Measurements from ENCODE around the gene GRIK2.
"Not testable (repeated sequence)": the region's sequence is repeated elsewhere in the genome, so short reads cannot be mapped to it uniquely, and the experiment has no call there.

GRIK2 gene

DNA sequence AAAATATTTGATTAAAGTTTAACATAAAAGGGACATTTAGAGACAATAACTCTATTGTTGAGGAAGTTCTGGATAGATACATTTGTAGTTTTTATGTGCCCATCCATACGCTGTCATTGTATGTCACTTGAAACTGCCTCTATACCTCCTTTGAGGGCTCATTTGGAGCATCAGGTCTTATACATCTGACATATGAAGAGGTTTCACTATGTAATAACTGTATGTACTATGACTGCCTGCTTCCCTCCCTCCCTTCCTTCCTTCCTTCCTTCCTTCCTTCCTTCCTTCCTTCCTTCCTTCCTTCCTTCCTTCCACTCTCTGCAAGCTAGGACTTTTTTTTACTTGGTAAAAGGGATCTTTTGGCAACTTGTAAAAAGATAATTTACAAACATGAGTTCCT, 657.5 kb downstream of the GRIK2 start:
- in situ Hi-C loops (cut with HindIII; ENCODE audit: low pct_unique_long_range_greater_than_20kb, low sequenced_read_pairs): no loop called here
- DNase-seq (ENCODE audit: low read depth in 1 of 2, low spot score in 1 of 2): no peak

DNA sequence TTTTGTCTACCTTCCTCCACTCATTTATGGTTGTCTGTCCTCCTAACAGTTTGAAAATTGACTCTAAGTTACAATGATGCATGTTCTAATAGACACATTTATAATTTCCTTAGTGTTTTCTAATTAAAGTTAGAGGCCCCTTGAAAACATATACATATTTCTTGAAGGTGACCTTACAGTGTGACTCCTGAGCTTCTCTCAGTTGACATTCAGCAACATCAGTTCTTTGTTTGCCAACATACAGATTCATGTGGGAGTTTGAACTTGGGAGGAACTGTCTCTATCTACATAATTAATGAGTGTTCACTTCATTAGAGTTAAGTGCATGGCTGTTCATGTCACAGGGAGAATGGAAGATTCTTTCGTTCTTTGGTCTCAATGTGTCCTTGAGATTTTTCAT, 658.2 kb downstream of the GRIK2 start:
- in situ Hi-C loops (cut with HindIII; ENCODE audit: low pct_unique_long_range_greater_than_20kb, low sequenced_read_pairs): no loop called here
- no peak for DNase-seq (ENCODE audit: low read depth in 1 of 2, low spot score in 1 of 2)
- TF ChIP-seq JUND (IDR thresholded peaks at IDR 0.05; ENCODE audit: low read depth): no peak

More for the DNA sequence above, 657.5 kb downstream of the GRIK2 start:
- TF ChIP-seq JUND (IDR thresholded peaks at IDR 0.05; ENCODE audit: low read depth): no peak

DNA sequence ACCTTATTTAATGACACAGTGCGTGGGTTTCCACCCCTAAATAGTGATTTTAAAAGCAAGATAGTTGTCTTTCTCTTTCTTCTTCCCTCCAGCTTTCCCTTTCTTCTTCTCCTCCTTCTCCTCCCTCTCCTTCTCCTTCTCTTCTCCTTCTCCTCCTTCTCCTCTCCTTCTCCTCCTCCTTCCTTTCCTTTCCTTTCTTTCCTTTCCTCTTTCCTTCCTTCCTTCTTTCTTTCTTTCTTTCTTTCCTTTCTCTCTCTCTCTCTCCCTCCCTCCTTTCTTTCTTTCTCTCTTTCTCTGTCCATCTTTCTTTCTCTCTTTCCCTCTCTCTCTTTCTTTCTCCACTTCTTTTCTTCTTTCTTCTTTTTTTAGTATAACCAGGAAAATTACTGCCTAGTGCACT, 670.6 kb downstream of the GRIK2 start:
- no peak for DNase-seq (ENCODE audit: low read depth in 1 of 2, low spot score in 1 of 2)
- in situ Hi-C loops (cut with HindIII; ENCODE audit: low pct_unique_long_range_greater_than_20kb, low sequenced_read_pairs): no loop called here
- TF ChIP-seq JUND (IDR thresholded peaks at IDR 0.05; ENCODE audit: low read depth): no peak

DNA sequence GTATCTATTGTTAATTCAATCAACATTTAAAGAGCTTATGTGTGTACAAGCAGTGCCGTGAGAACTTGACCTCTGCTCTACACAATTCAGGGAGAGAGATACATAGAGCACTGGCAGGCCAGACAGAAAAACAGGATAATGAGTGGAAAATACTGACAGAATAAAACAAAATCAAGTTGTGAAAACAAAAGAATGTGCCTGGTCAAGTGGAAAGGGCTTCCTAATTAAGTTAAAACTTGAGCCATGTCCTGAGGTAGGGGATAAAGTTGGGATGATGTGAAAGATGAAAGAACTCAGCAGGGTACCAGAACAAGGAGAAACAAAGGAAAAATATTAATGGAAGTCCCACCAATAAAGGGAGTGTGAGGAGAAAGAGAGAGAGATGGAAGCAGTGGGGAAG, 672.8 kb downstream of the GRIK2 start:
- no peak for DNase-seq (ENCODE audit: low read depth in 1 of 2, low spot score in 1 of 2)
- in situ Hi-C loops (cut with HindIII; ENCODE audit: low pct_unique_long_range_greater_than_20kb, low sequenced_read_pairs): no loop called here
- no peak for TF ChIP-seq JUND (IDR thresholded peaks at IDR 0.05; ENCODE audit: low read depth)

DNA sequence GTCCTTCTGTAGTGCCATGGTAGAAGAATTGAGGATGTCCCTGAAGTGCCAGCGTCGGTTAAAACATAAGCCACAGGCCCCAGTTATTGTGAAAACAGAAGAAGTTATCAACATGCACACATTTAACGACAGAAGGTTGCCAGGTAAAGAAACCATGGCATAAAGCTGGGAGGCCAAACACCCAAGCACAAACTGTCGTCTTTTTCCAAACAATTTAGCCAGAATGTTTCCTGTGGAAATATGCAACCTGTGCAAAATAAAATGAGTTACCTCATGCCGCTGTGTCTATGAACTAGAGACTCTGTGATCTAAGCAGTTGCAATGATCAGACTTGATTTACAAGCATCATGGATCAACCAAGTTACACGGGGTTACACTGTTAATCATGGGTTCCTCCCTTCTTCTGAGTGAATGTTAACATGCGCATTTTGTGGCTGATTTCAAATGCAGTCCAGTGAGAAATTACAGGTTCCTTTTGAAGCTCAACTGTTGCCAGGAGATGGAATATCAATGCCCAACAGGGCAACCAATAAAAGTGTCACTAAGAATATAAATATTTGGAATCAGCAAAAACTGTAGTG, 674.9 kb downstream of the GRIK2 start:
- no peak for TF ChIP-seq JUND (IDR thresholded peaks at IDR 0.05; ENCODE audit: low read depth)
- DNase-seq (ENCODE audit: low read depth in 1 of 2, low spot score in 1 of 2): no peak
- in situ Hi-C loops (cut with HindIII; ENCODE audit: low pct_unique_long_range_greater_than_20kb, low sequenced_read_pairs): no loop called here

DNA sequence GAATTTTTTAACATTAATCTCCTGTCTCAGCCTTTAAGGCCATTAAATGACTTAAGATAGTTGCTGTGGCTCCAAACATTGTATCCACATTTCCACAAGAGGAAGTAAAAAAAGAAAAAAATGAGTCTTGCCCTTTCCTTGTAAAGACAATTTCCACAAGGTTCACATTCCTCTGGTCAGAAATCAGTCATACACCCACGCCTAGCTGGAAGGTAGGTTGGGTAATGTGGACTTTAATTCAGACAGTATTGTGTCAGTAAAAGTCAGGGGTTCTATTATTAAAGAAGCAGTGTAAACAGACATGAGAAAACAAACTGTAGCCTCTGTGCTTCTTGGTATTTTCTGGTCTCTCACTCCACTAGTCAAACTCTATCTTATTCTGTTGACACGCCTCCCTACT, 682.0 kb downstream of the GRIK2 start:
- TF ChIP-seq JUND (IDR thresholded peaks at IDR 0.05; ENCODE audit: low read depth): no peak
- no peak for DNase-seq (ENCODE audit: low read depth in 1 of 2, low spot score in 1 of 2)
- in situ Hi-C loops (cut with HindIII; ENCODE audit: low pct_unique_long_range_greater_than_20kb, low sequenced_read_pairs): no loop called here

DNA sequence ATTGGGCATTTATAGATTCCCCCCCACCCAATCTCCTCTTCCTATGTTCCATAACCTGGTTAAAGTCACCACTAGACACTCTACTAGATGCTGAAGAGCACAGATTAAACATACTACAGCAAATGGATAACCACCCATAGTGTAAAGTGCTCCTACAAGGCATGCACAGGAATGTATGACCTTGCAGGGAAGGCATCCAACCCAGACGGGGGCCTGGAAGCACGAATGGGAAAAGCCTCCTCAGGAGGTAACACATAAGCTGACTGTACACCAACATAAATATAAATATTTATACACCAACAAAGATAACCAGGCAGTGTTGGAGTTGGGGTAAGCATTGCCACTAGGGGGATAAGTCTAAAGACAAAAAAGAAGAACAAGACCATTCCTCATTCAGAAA, 691.7 kb downstream of the GRIK2 start:
- no peak for TF ChIP-seq JUND (IDR thresholded peaks at IDR 0.05; ENCODE audit: low read depth)
- no peak for DNase-seq (ENCODE audit: low read depth in 1 of 2, low spot score in 1 of 2)
- in situ Hi-C loops (cut with HindIII; ENCODE audit: low pct_unique_long_range_greater_than_20kb, low sequenced_read_pairs): no loop called here

DNA sequence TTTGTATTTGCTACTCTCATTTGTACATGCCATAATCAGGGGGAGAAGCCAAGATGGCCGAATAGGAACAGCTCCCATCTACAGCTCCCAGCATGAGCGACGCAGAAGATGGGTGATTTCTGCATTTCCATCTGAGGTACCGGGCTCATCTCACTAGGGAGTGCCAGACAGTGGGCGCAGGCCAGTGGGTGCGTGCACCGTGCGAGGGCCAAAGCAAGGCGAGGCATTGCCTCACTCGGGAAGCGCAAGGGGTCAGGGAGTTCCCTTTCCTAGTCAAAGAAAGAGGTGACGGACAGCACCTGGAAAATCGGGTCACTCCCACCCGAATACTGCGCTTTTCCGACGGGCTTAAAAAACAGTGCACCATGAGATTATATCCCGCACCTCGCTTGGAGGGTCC, 694.7 kb downstream of the GRIK2 start:
- DNase-seq (ENCODE audit: low read depth in 1 of 2, low spot score in 1 of 2); in situ Hi-C loops (cut with HindIII; ENCODE audit: low pct_unique_long_range_greater_than_20kb, low sequenced_read_pairs): not testable (repeated sequence)

DNA sequence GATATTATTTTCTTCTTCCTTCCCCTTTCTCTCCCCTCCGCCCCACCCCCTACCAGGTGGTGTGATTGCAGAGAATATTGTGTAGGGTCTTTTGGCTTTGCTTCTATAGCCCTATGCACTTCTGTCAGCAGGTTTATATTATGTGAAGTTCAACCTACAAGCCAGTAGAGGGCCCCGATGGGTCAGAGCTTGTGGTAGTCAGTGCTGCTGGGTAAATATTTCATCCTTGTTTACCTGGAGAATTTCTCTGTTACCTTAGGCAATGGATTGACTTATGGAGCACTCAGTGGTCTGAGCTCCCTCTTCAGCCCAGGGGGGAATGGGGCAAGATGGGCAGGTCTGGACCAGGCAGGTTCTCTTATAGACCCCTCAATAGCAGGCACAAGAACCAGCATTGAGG, 720.9 kb downstream of the GRIK2 start:
- in situ Hi-C loops (cut with HindIII; ENCODE audit: low pct_unique_long_range_greater_than_20kb, low sequenced_read_pairs): no loop called here
- TF ChIP-seq JUND (IDR thresholded peaks at IDR 0.05; ENCODE audit: low read depth): no peak
- DNase-seq (ENCODE audit: low read depth in 1 of 2, low spot score in 1 of 2): peak; percentile 1 to 55

DNA sequence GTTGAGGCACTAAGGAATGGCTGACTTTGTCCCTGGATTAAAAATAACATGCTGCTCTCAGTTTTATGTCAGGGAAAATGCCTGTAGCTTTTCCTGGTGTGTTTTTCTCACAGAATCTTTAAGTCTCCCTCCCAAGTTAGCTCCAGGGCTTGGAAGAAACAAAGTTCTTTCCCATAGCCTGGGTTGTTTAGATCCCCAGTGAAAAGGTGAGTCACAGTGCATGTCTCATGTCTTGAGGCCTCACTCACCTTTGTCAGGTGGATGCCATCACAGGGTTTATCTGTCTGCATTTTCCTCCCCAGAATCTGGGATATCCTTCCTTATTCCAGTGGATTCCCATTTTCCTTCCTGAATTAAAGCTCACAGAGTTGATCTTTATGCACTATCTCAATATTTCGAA, 722.4 kb downstream of the GRIK2 start:
- no peak for DNase-seq (ENCODE audit: low read depth in 1 of 2, low spot score in 1 of 2)
- no peak for TF ChIP-seq JUND (IDR thresholded peaks at IDR 0.05; ENCODE audit: low read depth)
- in situ Hi-C loops (cut with HindIII; ENCODE audit: low pct_unique_long_range_greater_than_20kb, low sequenced_read_pairs): no loop called here

DNA sequence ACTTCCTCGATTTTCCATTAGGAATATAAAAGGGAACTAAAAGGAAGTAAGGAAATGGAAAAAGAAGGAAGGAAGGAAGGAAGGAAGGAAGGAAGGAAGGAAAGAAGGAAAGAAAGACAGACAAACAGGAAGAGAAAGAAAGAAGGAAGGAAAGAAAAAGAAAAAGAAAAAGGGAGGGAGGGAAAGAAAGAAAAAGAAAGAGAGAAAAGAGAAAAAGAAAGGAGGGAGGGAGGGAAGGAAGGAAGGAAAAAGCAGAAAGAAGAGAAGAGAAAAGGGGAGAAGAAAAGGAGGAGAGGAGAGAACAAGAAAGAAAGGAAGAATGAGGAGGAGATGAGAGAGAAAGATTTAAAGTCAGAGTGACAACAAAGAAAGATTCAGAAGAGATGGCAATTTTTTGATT, 724.5 kb downstream of the GRIK2 start:
- in situ Hi-C loops (cut with HindIII; ENCODE audit: low pct_unique_long_range_greater_than_20kb, low sequenced_read_pairs): no loop called here
- no peak for DNase-seq (ENCODE audit: low read depth in 1 of 2, low spot score in 1 of 2)
- TF ChIP-seq JUND (IDR thresholded peaks at IDR 0.05; ENCODE audit: low read depth): no peak
